Mucosa of descending colon (tissue), 3 donors: ENCODE results near the gene SIGLEC9. TPM values are rescaled to one million over a fixed set of nuclear protein-coding genes. Genes with fewer than 3 reads are reported as not detected.
A peak's percentile ranks its signal among the peaks of the same experiment; 100 is the strongest.

Experiments used
- ATAC-seq: fragments of 200-7000 bp; cut with Tn5 transposase; one replicate; pipeline ENCODE4 v1.9.1; 2020; ENCODE audit warnings: mild to moderate bottlenecking, moderate library complexity
- DNase-seq, 3 donors: peaks; one replicate each; pipeline ENCODE4 v3.0.0-alpha.2; 2020
- H3K36me3 ChIP-seq: fragments of 200-600 bp; one replicate; pipeline ENCODE4 v1.8.0; 2021; ENCODE audit warnings: low read depth, mild to moderate bottlenecking
- H3K4me1 ChIP-seq: fragments of 200-600 bp; one replicate; pipeline ENCODE4 v1.8.0; 2021; ENCODE audit warnings: low read depth, mild to moderate bottlenecking
- H3K4me3 ChIP-seq: fragments of 200-600 bp; one replicate; pipeline ENCODE4 v1.8.0; 2021; ENCODE audit warnings: mild to moderate bottlenecking
- H3K9me3 ChIP-seq: fragments of 200-600 bp; one replicate; pipeline ENCODE4 v1.8.0; 2021; ENCODE audit warnings: mild to moderate bottlenecking
- intact Hi-C, 2 donors: fragments of 100-400 bp; cut with DNase I in 1 of 2; cut with micrococcal nuclease in 1 of 2; formaldehyde crosslinking; loops; one replicate each; pipeline versions ENCODE4 v1.11.0 to v1.11.1; 2022; cut with DNase I, micrococcal nuclease
- total RNA-seq, 3 donors: library from RNA; stranded (reverse); fragmentation: NEBNext Ultra II Directional in 2 of 3; extraction: Animal tissue kit (Norgen Biotek cat#: 25700) in 2 of 3; gene quantifications; one replicate each; pipeline versions ENCODE4 v1.2.1 to v1.2.4, GENCODE V29; 2021 to 2023
- TF ChIP-seq, protein P1 (sequence below): fragments of 200-600 bp; IDR thresholded peaks from one replicate; pipeline ENCODE4 v1.8.0; 2022; ENCODE audit warnings: antibody characterized with exemption, mild to moderate bottlenecking
- donor health status: DM: no; HTN: no; CAD: no; lungs with moderate emphysema.
- donor health status: DM: no; HTN: no; CAD: no.
- donor health status: DM: no; HTN: yes; CAD: no.

Gene SIGLEC9
- total RNA-seq, 3 donors from 2014 or later: 1.4 to 3.8 (median 3.2) TPM

DNA sequence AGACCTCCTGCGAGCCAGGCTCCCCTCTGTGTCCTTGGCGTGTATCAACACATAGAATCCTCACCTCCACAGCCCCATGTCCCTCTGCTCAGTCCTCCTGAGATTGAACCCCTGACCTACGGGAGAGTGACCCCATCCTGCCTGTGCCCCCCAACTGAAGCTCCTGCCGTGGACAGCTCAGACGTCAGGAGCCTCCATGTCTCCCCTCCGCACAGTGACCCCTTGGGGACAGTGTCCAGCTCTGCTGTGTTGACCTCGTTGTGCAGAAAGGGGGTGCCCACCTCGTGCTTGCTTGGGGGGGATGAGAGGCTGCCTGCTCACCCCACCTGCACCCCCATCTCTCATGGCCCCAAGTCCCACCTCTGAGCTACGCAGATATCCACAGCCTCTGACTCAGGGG is 490 bp upstream of the SIGLEC9 start:
- no peak for ATAC-seq
- intact Hi-C loops: no loop called here
- Histone ChIP-seq H3K36me3 (no peaks in the 10 kb centered on the region), H3K4me1 (peaks cover 4% of the 10 kb centered on the region), H3K9me3 (no peaks in the 10 kb centered on the region), H3K4me3 (no peak overlapping the region)
- TF ChIP-seq, protein P1, sequence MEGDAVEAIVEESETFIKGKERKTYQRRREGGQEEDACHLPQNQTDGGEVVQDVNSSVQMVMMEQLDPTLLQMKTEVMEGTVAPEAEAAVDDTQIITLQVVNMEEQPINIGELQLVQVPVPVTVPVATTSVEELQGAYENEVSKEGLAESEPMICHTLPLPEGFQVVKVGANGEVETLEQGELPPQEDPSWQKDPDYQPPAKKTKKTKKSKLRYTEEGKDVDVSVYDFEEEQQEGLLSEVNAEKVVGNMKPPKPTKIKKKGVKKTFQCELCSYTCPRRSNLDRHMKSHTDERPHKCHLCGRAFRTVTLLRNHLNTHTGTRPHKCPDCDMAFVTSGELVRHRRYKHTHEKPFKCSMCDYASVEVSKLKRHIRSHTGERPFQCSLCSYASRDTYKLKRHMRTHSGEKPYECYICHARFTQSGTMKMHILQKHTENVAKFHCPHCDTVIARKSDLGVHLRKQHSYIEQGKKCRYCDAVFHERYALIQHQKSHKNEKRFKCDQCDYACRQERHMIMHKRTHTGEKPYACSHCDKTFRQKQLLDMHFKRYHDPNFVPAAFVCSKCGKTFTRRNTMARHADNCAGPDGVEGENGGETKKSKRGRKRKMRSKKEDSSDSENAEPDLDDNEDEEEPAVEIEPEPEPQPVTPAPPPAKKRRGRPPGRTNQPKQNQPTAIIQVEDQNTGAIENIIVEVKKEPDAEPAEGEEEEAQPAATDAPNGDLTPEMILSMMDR: no peak
- peak in 1 of 3 donors; percentile 33 for DNase-seq

DNA sequence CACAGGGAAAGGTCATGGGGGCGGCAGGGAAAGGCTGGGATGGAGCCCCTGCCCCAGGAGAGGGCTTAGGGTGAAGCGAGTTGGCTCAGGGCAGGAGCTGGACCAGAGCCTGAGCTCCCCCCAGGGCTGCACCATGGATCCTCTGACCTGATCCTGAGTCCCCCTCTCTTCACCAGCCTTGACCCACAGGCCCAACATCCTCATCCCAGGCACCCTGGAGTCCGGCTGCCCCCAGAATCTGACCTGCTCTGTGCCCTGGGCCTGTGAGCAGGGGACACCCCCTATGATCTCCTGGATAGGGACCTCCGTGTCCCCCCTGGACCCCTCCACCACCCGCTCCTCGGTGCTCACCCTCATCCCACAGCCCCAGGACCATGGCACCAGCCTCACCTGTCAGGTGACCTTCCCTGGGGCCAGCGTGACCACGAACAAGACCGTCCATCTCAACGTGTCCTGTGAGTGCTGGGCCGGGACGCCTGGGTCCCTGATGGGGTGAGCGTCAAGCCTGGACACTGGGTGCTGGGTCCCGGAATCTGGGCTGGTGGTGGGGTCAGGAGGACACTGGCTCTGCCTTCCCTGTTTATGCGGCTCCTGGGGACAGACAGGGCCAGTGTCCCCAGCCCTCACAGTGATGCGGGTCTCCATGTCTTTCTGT is 842 bp downstream of the SIGLEC9 start:
- Histone ChIP-seq H3K4me1 (peaks cover 4% of the 10 kb centered on the region), H3K36me3 (no peaks in the 10 kb centered on the region), H3K4me3 (no peak overlapping the region), H3K9me3 (no peaks in the 10 kb centered on the region)
- ATAC-seq: no peak
- TF ChIP-seq, protein P1: no peak
- intact Hi-C loops: no loop called here
- peak in 2 of 3 donors; percentile 23 to 47 for DNase-seq

DNA sequence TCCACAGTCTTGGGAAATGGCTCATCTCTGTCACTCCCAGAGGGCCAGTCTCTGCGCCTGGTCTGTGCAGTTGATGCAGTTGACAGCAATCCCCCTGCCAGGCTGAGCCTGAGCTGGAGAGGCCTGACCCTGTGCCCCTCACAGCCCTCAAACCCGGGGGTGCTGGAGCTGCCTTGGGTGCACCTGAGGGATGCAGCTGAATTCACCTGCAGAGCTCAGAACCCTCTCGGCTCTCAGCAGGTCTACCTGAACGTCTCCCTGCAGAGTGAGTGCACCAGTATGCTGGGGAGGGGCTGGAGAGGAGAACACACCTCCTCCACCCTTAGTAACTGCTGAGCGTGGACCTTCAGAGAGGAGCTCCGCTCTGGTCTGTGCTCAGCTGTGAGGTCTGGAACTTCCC is 2.3 kb downstream of the SIGLEC9 start:
- DNase-seq (peak in 2 of 3 donors; percentile 22 to 37), ATAC-seq (no peak)
- intact Hi-C loops: no loop called here
- no peaks in the 10 kb centered on the region for H3K36me3 ChIP-seq
- peaks cover 4% of the 10 kb centered on the region for H3K4me1 ChIP-seq
- H3K9me3 ChIP-seq: no peaks in the 10 kb centered on the region
- H3K4me3 ChIP-seq: no peak overlapping the region
- TF ChIP-seq, protein P1: no peak

DNA sequence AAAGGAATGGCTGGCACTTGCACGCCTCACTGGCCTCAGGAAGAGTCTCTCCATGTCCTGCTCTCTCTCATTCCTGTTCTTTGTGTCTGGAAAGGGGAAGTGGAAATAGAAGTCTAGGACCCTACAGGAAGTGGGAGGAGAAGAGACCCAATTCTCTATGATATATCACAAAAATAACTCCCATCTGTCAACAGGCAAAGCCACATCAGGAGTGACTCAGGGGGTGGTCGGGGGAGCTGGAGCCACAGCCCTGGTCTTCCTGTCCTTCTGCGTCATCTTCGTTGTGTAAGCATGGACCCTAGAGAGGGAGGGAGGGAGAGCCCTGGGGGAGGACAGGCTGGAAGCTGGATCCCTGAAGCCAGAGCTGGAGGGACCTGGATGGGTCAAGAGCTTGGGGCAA is 3.0 kb downstream of the SIGLEC9 start:
- ATAC-seq: peak; percentile 23
- DNase-seq: peak in 1 of 3 donors; percentile 47
- H3K4me1 ChIP-seq: peaks cover 4% of the 10 kb centered on the region
- no peak overlapping the region for H3K4me3 ChIP-seq
- intact Hi-C loops: no loop called here
- H3K9me3 ChIP-seq: no peaks in the 10 kb centered on the region
- TF ChIP-seq, protein P1: no peak
- H3K36me3 ChIP-seq: no peaks in the 10 kb centered on the region

DNA sequence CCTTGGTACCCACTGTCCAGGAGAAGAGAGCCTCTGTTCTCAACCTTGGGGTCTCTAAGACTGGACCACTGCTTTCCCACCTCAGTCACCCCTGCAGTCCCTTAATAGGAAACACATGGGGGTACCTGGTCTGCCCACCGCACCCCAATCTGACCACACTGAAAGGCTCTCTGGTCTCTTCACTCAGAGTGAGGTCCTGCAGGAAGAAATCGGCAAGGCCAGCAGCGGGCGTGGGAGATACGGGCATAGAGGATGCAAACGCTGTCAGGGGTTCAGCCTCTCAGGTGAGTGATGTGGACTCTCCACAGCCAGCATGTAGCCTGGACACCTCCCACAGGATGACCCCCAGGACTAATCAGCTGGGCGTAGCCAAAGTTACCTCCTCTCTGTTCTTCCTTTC is 3.5 kb downstream of the SIGLEC9 start:
- TF ChIP-seq, protein P1: no peak
- ATAC-seq: no peak
- peaks cover 4% of the 10 kb centered on the region for H3K4me1 ChIP-seq
- H3K36me3 ChIP-seq: no peaks in the 10 kb centered on the region
- H3K9me3 ChIP-seq: no peaks in the 10 kb centered on the region
- peak in 1 of 3 donors; percentile 40 for DNase-seq
- no peak overlapping the region for H3K4me3 ChIP-seq
- intact Hi-C loops: no loop called here
